AG10803 (cell line): ENCODE data around the gene TTYH3.

Source experiments
- DNase-seq: peaks from one replicate; pipeline ENCODE4 v3.0.0; 2010; ENCODE audit warnings: low read depth
- H3K4me3 ChIP-seq: 2 replicates; pipeline ENCODE4 v1.5.1; 2011; ENCODE audit warnings: mild to moderate bottlenecking, low read length, control low read depth
- CTCF ChIP-seq: conservative IDR thresholded peaks from 2 replicates; pipeline ENCODE4 v1.5.1; 2011; ENCODE audit warnings: mild to moderate bottlenecking, low read length, control low read depth, inconsistent platforms

TTYH3 gene

GRCh38 chr7:2643386-2644219 lies 11.8 kb downstream of the TTYH3 start:
- no peak for TF ChIP-seq CTCF
- no peak for DNase-seq
- no peak overlapping the region for H3K4me3 ChIP-seq

GRCh38 chr7:2644220-2644561 lies 12.4 kb downstream of the TTYH3 start:
- no peak overlapping the region for H3K4me3 ChIP-seq

GRCh38 chr7:2644562-2645273 lies 12.9 kb downstream of the TTYH3 start:
- no peak for TF ChIP-seq CTCF
- no peak for DNase-seq
- H3K4me3 ChIP-seq: no peak overlapping the region

More at GRCh38 chr7:2644220-2644561, 12.4 kb downstream of the TTYH3 start:
- DNase-seq: no peak
- no peak for TF ChIP-seq CTCF

GRCh38 chr7:2645274-2645868 lies 13.6 kb downstream of the TTYH3 start:
- peak; percentile 40 for DNase-seq
- no peak overlapping the region for H3K4me3 ChIP-seq
- no peak for TF ChIP-seq CTCF

GRCh38 chr7:2646336-2646679 lies 14.5 kb downstream of the TTYH3 start:
- no peak for TF ChIP-seq CTCF
- no peak for DNase-seq

GRCh38 chr7:2646680-2647571 lies 15.1 kb downstream of the TTYH3 start:
- no peak for TF ChIP-seq CTCF
- DNase-seq: no peak
- no peak overlapping the region for H3K4me3 ChIP-seq

More at GRCh38 chr7:2646336-2646679, 14.5 kb downstream of the TTYH3 start:
- H3K4me3 ChIP-seq: no peak overlapping the region
